ENCODE measurements around the gene FOXS1. TPM values are rescaled to one million over a fixed set of nuclear protein-coding genes. Genes with fewer than 3 reads are reported as not detected.

Gene FOXS1
- total RNA-seq, 4 donors from 2014 or later = 3.0 to 11.8 (median 8.0) TPM

- WGBS, 2 donors = 69 to 76% methylated on average over 8 of the region's 8 CpGs
- Histone ChIP-seq H3K36me3 (no peaks in the 10 kb centered on the region), H3K4me1 (peaks cover 0 to under 1% (median 0%) of the 10 kb centered on the region in 4 donors), H3K27ac (no peak overlapping the region), H3K4me3 (no peak overlapping the region), H3K27me3 (no peaks in the 10 kb centered on the region), H3K9me3 (no peaks in the 10 kb centered on the region)
- DNase-seq (ENCODE audit: low spot score in 2 of 2) = no peak
- TF ChIP-seq POLR2A (IDR thresholded peaks at IDR 0.05) (no peak), EP300 (IDR thresholded peaks at IDR 0.05) (no peak)
- TF ChIP-seq, protein P1, sequence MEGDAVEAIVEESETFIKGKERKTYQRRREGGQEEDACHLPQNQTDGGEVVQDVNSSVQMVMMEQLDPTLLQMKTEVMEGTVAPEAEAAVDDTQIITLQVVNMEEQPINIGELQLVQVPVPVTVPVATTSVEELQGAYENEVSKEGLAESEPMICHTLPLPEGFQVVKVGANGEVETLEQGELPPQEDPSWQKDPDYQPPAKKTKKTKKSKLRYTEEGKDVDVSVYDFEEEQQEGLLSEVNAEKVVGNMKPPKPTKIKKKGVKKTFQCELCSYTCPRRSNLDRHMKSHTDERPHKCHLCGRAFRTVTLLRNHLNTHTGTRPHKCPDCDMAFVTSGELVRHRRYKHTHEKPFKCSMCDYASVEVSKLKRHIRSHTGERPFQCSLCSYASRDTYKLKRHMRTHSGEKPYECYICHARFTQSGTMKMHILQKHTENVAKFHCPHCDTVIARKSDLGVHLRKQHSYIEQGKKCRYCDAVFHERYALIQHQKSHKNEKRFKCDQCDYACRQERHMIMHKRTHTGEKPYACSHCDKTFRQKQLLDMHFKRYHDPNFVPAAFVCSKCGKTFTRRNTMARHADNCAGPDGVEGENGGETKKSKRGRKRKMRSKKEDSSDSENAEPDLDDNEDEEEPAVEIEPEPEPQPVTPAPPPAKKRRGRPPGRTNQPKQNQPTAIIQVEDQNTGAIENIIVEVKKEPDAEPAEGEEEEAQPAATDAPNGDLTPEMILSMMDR (IDR thresholded peaks at IDR 0.05) = no peak
These were observed 38.6 kb downstream of the FOXS1 start for GRCh38 chr20:31806564-31807355.

- TF ChIP-seq POLR2A (IDR thresholded peaks at IDR 0.05) (no peak), EP300 (IDR thresholded peaks at IDR 0.05) (no peak)
- TF ChIP-seq, protein P1 (IDR thresholded peaks at IDR 0.05) = no peak
These were observed 41.7 kb downstream of the FOXS1 start for GRCh38 chr20:31803552-31804291.

DNA sequence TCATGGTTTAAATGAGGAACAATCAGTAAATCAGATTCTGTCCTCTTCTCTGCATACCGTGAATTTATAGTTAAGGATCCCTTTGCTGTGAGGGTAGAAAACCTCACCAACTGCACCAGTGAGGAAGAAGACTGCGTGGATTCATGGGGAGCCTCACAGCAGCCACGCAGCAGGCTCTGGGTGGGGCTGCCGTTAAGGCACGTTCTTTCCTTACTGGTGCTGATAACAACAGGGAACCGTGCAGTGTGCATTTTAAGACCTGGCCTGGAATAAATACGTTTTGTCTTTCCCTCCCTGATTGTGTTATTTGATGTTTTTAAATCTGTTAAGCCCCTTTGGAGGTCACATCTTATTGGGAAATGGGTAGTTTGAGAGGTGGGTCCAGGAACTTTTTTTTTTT lies 43.9 kb downstream of the FOXS1 start:
- Histone ChIP-seq H3K36me3 (no peaks in the 10 kb centered on the region), H3K9me3 (no peaks in the 10 kb centered on the region), H3K4me1 (no peaks in the 10 kb centered on the region), H3K4me3 (no peak overlapping the region), H3K27ac (no peak overlapping the region), H3K27me3 (no peaks in the 10 kb centered on the region)
- no peak for DNase-seq (ENCODE audit: low spot score in 2 of 2)
- WGBS, 2 donors = 88 to 95% methylated on average over 7 of the region's 7 CpGs
- TF ChIP-seq POLR2A (IDR thresholded peaks at IDR 0.05) = no peak
- TF ChIP-seq, protein P1 (IDR thresholded peaks at IDR 0.05) = no peak
- no peak for TF ChIP-seq EP300 (IDR thresholded peaks at IDR 0.05)

More at GRCh38 chr20:31803552-31804291, 41.7 kb downstream of the FOXS1 start:
- Histone ChIP-seq H3K4me3 (no peak overlapping the region), H3K27ac (no peak overlapping the region), H3K4me1 (no peaks in the 10 kb centered on the region), H3K36me3 (no peaks in the 10 kb centered on the region), H3K27me3 (no peaks in the 10 kb centered on the region), H3K9me3 (no peaks in the 10 kb centered on the region)
- no peak for DNase-seq (ENCODE audit: low spot score in 2 of 2)
- 90 to 96% methylated on average over 7 of the region's 7 CpGs for WGBS, 2 donors

- Histone ChIP-seq H3K27ac (no peak overlapping the region), H3K4me1 (no peaks in the 10 kb centered on the region), H3K27me3 (no peaks in the 10 kb centered on the region), H3K9me3 (no peaks in the 10 kb centered on the region), H3K4me3 (no peak overlapping the region), H3K36me3 (no peaks in the 10 kb centered on the region)
- TF ChIP-seq POLR2A (IDR thresholded peaks at IDR 0.05) = no peak
- DNase-seq (ENCODE audit: low spot score in 2 of 2) = no peak
- 67 to 73% methylated on average over 3 of the region's 3 CpGs for WGBS, 2 donors
These were observed 48.0 kb downstream of the FOXS1 start for GRCh38 chr20:31797364-31797763.

Small RNAs within 50 kb of the gene (small RNA-seq; reads per million reads assigned to genes)
- gene AL160175.1 = not detected

Other genes starting within 250 kb of the FOXS1 start
- gene ID1, start 240.3 kb downstream of the FOXS1 start, total RNA-seq = 100 to 1,000 TPM; 524 to 962 (median 571) TPM
- gene COX4I2, start 207.7 kb downstream of the FOXS1 start, total RNA-seq = 1 to 10 TPM in 3 of 4 donors, not detected in 1; 1.6 to 8.2 (median 4.2) TPM
- gene BCL2L1, start 122.7 kb downstream of the FOXS1 start, total RNA-seq = 100 to 1,000 TPM; 105 to 138 (median 119) TPM
- 1 to 10 TPM in 1 of 4 donors, under 1 TPM in 3; 0.21 to 2.7 (median 0.40) TPM for gene TPX2, start 106.3 kb downstream of the FOXS1 start, total RNA-seq
- gene MYLK2, start 26.2 kb downstream of the FOXS1 start, total RNA-seq = 1 to 10 TPM in 1 of 4 donors, under 1 TPM in 1, not detected in 2; 0.66 to 1.3 TPM
- gene DUSP15, start 24.9 kb upstream of the FOXS1 start, total RNA-seq = 10 to 100 TPM; 31.8 to 61.3 (median 44.6) TPM
- 1 to 10 TPM; 2.8 to 3.7 (median 3.1) TPM for gene TTLL9, start 25.0 kb upstream of the FOXS1 start, total RNA-seq
- 10 to 100 TPM in 3 of 4 donors, 1 to 10 TPM in 1; 9.6 to 15.7 (median 11.0) TPM for gene PDRG1, start 106.4 kb upstream of the FOXS1 start, total RNA-seq
- gene XKR7, start 122.5 kb upstream of the FOXS1 start, total RNA-seq = not detected
- gene CCM2L, start 164.8 kb upstream of the FOXS1 start, total RNA-seq = 10 to 100 TPM in 3 of 4 donors, 1 to 10 TPM in 1; 5.4 to 14.2 (median 13.6) TPM
- gene HCK, start 206.6 kb upstream of the FOXS1 start, total RNA-seq = 10 to 100 TPM; 10.5 to 47.4 (median 13.7) TPM

All from tibial nerve (tissue), 4 donors.